ENCODE results near the gene TCF20. TPM values are rescaled to one million over a fixed set of nuclear protein-coding genes. Genes with fewer than 3 reads are reported as not detected.

TCF20 gene
- total RNA-seq, 6 donors from 2014 or later, result 27.5 to 49.9 (median 45.1) TPM

GRCh38 chr22:42258126-42258525 lies 12.3 kb downstream of the TCF20 start:
- DNase-seq (no peak), ATAC-seq (ENCODE audit: low FRiP score in 2 of 2) (no peak)
- Histone ChIP-seq H3K4me3 (no peak overlapping the region), H3K36me3 (no peaks in the 10 kb centered on the region), H3K27ac (no peak overlapping the region), H3K4me1 (peaks cover 0 to 33% (median 9%) of the 10 kb centered on the region in 4 donors), H3K27me3 (no peaks in the 10 kb centered on the region), H3K9me3 (no peaks in the 10 kb centered on the region)
- no peak for TF ChIP-seq POLR2AphosphoS5 (IDR thresholded peaks at IDR 0.05)
- no peak for TF ChIP-seq CTCF (IDR thresholded peaks at IDR 0.05)
- TF ChIP-seq EP300 (IDR thresholded peaks at IDR 0.05), result no peak
- 73 to 82% methylated on average over 5 of the region's 5 CpGs for whole genome bisulfite sequencing, 2 donors

- H3K4me1 ChIP-seq, result peaks cover 0 to 27% (median 4%) of the 10 kb centered on the region in 4 donors
- H3K4me3 ChIP-seq, result no peak overlapping the region
- ATAC-seq (ENCODE audit: low FRiP score in 2 of 2) (no peak), DNase-seq (no peak)
- H3K27me3 ChIP-seq, result no peaks in the 10 kb centered on the region
- 84 to 89% methylated on average over 2 of the region's 2 CpGs for WGBS, 2 donors
- H3K27ac ChIP-seq, result no peak overlapping the region
- TF ChIP-seq EP300 (IDR thresholded peaks at IDR 0.05) (no peak), CTCF (IDR thresholded peaks at IDR 0.05) (no peak), POLR2AphosphoS5 (IDR thresholded peaks at IDR 0.05) (no peak), POLR2A (IDR thresholded peaks at IDR 0.05) (no peak)
- H3K36me3 ChIP-seq, result no peaks in the 10 kb centered on the region
- H3K9me3 ChIP-seq, result no peaks in the 10 kb centered on the region
Observed at GRCh38 chr22:42257386-42257785, 13.1 kb downstream of the TCF20 start.

GRCh38 chr22:42256930-42257329 lies 13.5 kb downstream of the TCF20 start:
- DNase-seq (no peak), ATAC-seq (ENCODE audit: low FRiP score in 2 of 2) (no peak)
- no peaks in the 10 kb centered on the region for H3K36me3 ChIP-seq
- no peaks in the 10 kb centered on the region for H3K27me3 ChIP-seq
- TF ChIP-seq POLR2A (IDR thresholded peaks at IDR 0.05) (no peak), EP300 (IDR thresholded peaks at IDR 0.05) (no peak), CTCF (IDR thresholded peaks at IDR 0.05) (no peak), POLR2AphosphoS5 (IDR thresholded peaks at IDR 0.05) (no peak)
- no peak overlapping the region for H3K4me3 ChIP-seq
- H3K27ac ChIP-seq, result no peak overlapping the region
- no peaks in the 10 kb centered on the region for H3K9me3 ChIP-seq
- H3K4me1 ChIP-seq, result peaks cover 0 to 25% (median 3%) of the 10 kb centered on the region in 4 donors
- whole genome bisulfite sequencing, 2 donors, result 84 to 90% methylated on average over 5 of the region's 5 CpGs

- Histone ChIP-seq H3K4me1 (peaks cover 0 to 25% (median 3%) of the 10 kb centered on the region in 4 donors), H3K27me3 (no peaks in the 10 kb centered on the region), H3K36me3 (no peaks in the 10 kb centered on the region), H3K27ac (no peak overlapping the region), H3K9me3 (no peaks in the 10 kb centered on the region), H3K4me3 (no peak overlapping the region)
- ATAC-seq (ENCODE audit: low FRiP score in 2 of 2) (no peak), DNase-seq (no peak)
- no peak for TF ChIP-seq CTCF (IDR thresholded peaks at IDR 0.05)
- TF ChIP-seq EP300 (IDR thresholded peaks at IDR 0.05), result no peak
- TF ChIP-seq POLR2AphosphoS5 (IDR thresholded peaks at IDR 0.05), result no peak
- TF ChIP-seq POLR2A (IDR thresholded peaks at IDR 0.05), result no peak
- WGBS, 2 donors, result 81 to 88% methylated on average over 2 of the region's 2 CpGs
Observed at GRCh38 chr22:42256220-42256619, 14.2 kb downstream of the TCF20 start.

- Histone ChIP-seq H3K9me3 (no peaks in the 10 kb centered on the region), H3K4me3 (no peak overlapping the region), H3K4me1 (no peaks in the 10 kb centered on the region), H3K27me3 (no peaks in the 10 kb centered on the region), H3K27ac (no peak overlapping the region), H3K36me3 (no peaks in the 10 kb centered on the region)
- TF ChIP-seq EP300 (IDR thresholded peaks at IDR 0.05) (no peak), POLR2AphosphoS5 (IDR thresholded peaks at IDR 0.05) (no peak), CTCF (IDR thresholded peaks at IDR 0.05) (no peak), POLR2A (IDR thresholded peaks at IDR 0.05) (no peak)
- ATAC-seq (ENCODE audit: low FRiP score in 2 of 2) (no peak), DNase-seq (no peak)
- WGBS, 2 donors, result 91 to 94% methylated on average over 4 of the region's 4 CpGs
Observed at GRCh38 chr22:42249831-42250230, 20.6 kb downstream of the TCF20 start.

Data from upper lobe of left lung (tissue), 6 donors.